GM19452 (cell line): ENCODE data around the gene CT45A5.
"Not testable (repeated sequence)": the region's sequence is repeated elsewhere in the genome, so short reads cannot be mapped to it uniquely, and the experiment has no call there.

Source experiments
- ATAC-seq: cut with Tn5 transposase; IDR thresholded peaks from one replicate; pipeline ENCODE4 v1.9.1; 2021; ENCODE audit not compliant: unreplicated experiment

The CT45A5 gene

DNA sequence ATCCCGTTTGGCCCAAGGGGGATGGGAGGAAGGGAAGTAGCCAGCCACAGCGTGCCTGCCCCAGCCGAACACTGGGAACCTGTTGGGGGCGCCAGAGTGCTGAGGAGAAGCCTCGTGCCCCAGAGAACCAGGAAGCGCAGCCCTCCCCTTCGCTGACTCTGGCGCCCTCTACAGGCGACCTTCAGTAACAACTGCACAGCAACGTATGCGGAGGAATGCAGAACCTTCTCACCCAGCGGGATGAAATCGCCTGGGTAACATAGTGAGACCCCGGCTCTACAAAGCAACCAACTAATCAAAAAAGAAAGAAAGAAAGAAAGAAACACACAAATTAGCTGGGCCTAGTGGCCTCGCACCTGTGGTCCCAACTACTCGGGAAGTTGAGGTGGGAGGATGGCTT is at the start of gene CT45A5:
TSS of gene CT45A5 (minus strand) at position 101 of the 400 bp plus-strand sequence. CDS start 3,774 bp downstream, outside the sequence.
- ATAC-seq = not testable (repeated sequence)

- not testable (repeated sequence) for ATAC-seq
Measured at GRCh38 chrX:135819912-135820311, 34.6 kb upstream of the CT45A5 start, which contains the start of gene CT45A2. Gene CT45A2, minus strand, starts transcription at chrX:135820012. Its CDS starts 3,747 bp downstream, at chrX:135816265.

- ATAC-seq = not testable (repeated sequence)
Measured at GRCh38 chrX:135802687-135803086, 17.4 kb upstream of the CT45A5 start, which contains the start of gene CT45A6. Gene CT45A6, minus strand, starts transcription at chrX:135802787. Its CDS starts 3,794 bp downstream, at chrX:135798993.

GRCh38 chrX:135768091-135768490 is 17.2 kb downstream of the CT45A5 start, which contains the start of gene CT45A3:
Gene CT45A3, minus strand, starts transcription at chrX:135768191. Its CDS starts 3,747 bp downstream, at chrX:135764444.
- ATAC-seq = not testable (repeated sequence)

GRCh38 chrX:135744739-135745138 is 40.6 kb downstream of the CT45A5 start:
- ATAC-seq = not testable (repeated sequence)

GRCh38 chrX:135741192-135741715 is 44.0 kb downstream of the CT45A5 start:
- ATAC-seq = no peak

DNA sequence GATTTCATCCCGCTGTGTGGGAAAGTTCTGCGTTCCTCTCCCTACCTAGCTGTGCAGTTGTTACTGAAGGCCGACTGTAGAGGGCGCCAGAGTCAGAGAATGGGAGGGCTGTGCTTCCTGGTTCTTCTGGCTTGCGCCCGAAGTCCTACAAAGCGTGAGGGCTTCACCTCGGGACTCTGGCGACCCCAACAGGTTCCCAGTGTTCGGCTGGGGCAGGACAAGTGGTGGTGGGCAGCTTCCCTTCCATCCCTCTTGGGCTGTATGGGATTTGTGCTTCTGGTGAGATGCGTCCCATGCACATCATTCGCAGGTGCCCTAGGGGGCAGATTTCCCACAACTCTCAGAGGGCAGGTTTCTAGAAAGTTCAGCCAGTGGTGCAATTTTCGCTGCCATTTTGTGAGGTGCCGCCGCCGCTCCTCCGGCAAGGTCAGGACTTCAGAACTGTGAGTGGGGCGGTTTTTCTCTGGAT is 44.6 kb downstream of the CT45A5 start:
- ATAC-seq = peak; percentile 69

- ATAC-seq = no peak
Measured at GRCh38 chrX:135737366-135738071, 47.8 kb downstream of the CT45A5 start.

GRCh38 chrX:135734666-135735065 is 50.6 kb downstream of the CT45A5 start:
- not testable (repeated sequence) for ATAC-seq
